Liver (tissue), 9 donors: ENCODE measurements around the gene ANKAR. TPM values are rescaled to one million over a fixed set of nuclear protein-coding genes. Genes with fewer than 3 reads are reported as not detected.

Source experiments
- DNase-seq: peaks from one replicate; pipeline ENCODE4 v3.0.0-alpha.2; 2017; ENCODE audit warnings: low spot score
- H3K27ac ChIP-seq, 2 donors: one replicate each; pipeline ENCODE4 v1.7.0; 2013; ENCODE audit warnings: inconsistent platforms in 2 of 2, low read length in 2 of 2, control low read depth in 1 of 2, low read depth in 1 of 2, mild to moderate bottlenecking in 1 of 2
- H3K27me3 ChIP-seq, 4 donors: one replicate each; pipeline versions ENCODE4 v1.6.1 to v1.7.0; 2013; ENCODE audit warnings: low read length in 3 of 4, inconsistent platforms in 1 of 4, mild to moderate bottlenecking in 1 of 4, moderate library complexity in 1 of 4; ENCODE audit not compliant: control insufficient read depth in 4 of 4, insufficient read depth in 4 of 4
- H3K36me3 ChIP-seq, 4 donors: one replicate each; pipeline versions ENCODE4 v1.6.1 to v1.7.0; 2013; ENCODE audit warnings: low read length in 3 of 4, mild to moderate bottlenecking in 3 of 4, low read depth in 1 of 4, moderate library complexity in 1 of 4; ENCODE audit not compliant: control insufficient read depth in 4 of 4, insufficient read depth in 3 of 4
- H3K4me1 ChIP-seq, 4 donors: one replicate each; pipeline versions ENCODE4 v1.6.1 to v1.7.0; 2013; ENCODE audit warnings: low read length in 3 of 4, mild to moderate bottlenecking in 3 of 4, moderate library complexity in 1 of 4; ENCODE audit not compliant: control insufficient read depth in 4 of 4, insufficient read depth in 4 of 4
- H3K4me3 ChIP-seq, 3 donors: one replicate each; pipeline versions ENCODE4 v1.6.1 to v1.7.0; 2013; ENCODE audit warnings: low read length in 3 of 3, control low read depth in 1 of 3, low read depth in 1 of 3, mild to moderate bottlenecking in 1 of 3
- H3K9ac ChIP-seq, 2 donors: one replicate each; pipeline ENCODE4 v1.7.0; 2013; ENCODE audit warnings: low read length in 2 of 2, mild to moderate bottlenecking in 2 of 2, moderate library complexity in 2 of 2, control low read depth in 1 of 2, low read depth in 1 of 2
- H3K9me3 ChIP-seq, 4 donors: one replicate each; pipeline versions ENCODE4 v1.6.1 to v1.7.0; 2013; ENCODE audit warnings: low read length in 3 of 4; ENCODE audit not compliant: control insufficient read depth in 4 of 4
- ATF3 ChIP-seq: IDR thresholded peaks from 2 replicates; pipeline ENCODE4 v1.6.1; 2016; ENCODE audit warnings: antibody characterized with exemption
- CTCF ChIP-seq: fragments of 150-350 bp; IDR thresholded peaks from 2 replicates; pipeline ENCODE4 v1.5.1; 2017; ENCODE audit warnings: improper control_type of control experiment, low read depth, low read length; ENCODE audit not compliant: missing input control
- EGR1 ChIP-seq, 2 donors: IDR thresholded peaks; 2 replicates each; pipeline ENCODE4 v1.6.1; 2016 to 2018; ENCODE audit warnings: antibody characterized with exemption in 2 of 2, low read depth in 2 of 2
- FOXA1 ChIP-seq: IDR thresholded peaks from 2 replicates; pipeline ENCODE4 v1.6.1; 2016; ENCODE audit warnings: antibody characterized with exemption
- FOXA2 ChIP-seq: IDR thresholded peaks from 2 replicates; pipeline ENCODE4 v1.6.1; 2016; ENCODE audit warnings: antibody characterized with exemption
- GABPA ChIP-seq, 2 donors: IDR thresholded peaks in 1 of 2; conservative IDR thresholded peaks in 1 of 2; 2 replicates each; pipeline ENCODE4 v1.6.1; 2016; ENCODE audit warnings: antibody characterized with exemption in 2 of 2, mild to moderate bottlenecking in 1 of 2, moderate library complexity in 1 of 2
- HNF4A ChIP-seq, 2 donors: conservative IDR thresholded peaks; 2 replicates each; pipeline ENCODE4 v1.6.1; 2016; ENCODE audit warnings: antibody characterized with exemption in 2 of 2, mild to moderate bottlenecking in 2 of 2
- HNF4G ChIP-seq: IDR thresholded peaks from 2 replicates; pipeline ENCODE4 v1.6.1; 2016; ENCODE audit warnings: antibody characterized with exemption
- JUND ChIP-seq, 2 donors: IDR thresholded peaks; 2 replicates each; pipeline ENCODE4 v1.6.1; 2016; ENCODE audit warnings: antibody characterized with exemption in 2 of 2
- MAX ChIP-seq: IDR thresholded peaks from 2 replicates; pipeline ENCODE4 v1.6.1; 2016; ENCODE audit warnings: antibody characterized with exemption
- NR2F2 ChIP-seq: IDR thresholded peaks from 2 replicates; pipeline ENCODE4 v1.6.1; 2016; ENCODE audit warnings: antibody characterized with exemption
- RAD21 ChIP-seq, 2 donors: IDR thresholded peaks; 2 replicates each; pipeline ENCODE4 v1.6.1; 2016; ENCODE audit warnings: antibody characterized with exemption in 2 of 2, mild to moderate bottlenecking in 2 of 2
- RXRA ChIP-seq, 2 donors: IDR thresholded peaks; 2 replicates each; pipeline ENCODE4 v1.6.1; 2017 to 2018; ENCODE audit warnings: antibody characterized with exemption in 2 of 2, mild to moderate bottlenecking in 1 of 2
- SP1 ChIP-seq: IDR thresholded peaks from 2 replicates; pipeline ENCODE4 v1.6.1; 2018; ENCODE audit warnings: antibody characterized with exemption, mild to moderate bottlenecking
- TAF1 ChIP-seq: conservative IDR thresholded peaks from 2 replicates; pipeline ENCODE4 v1.6.1; 2016; ENCODE audit warnings: antibody characterized with exemption, mild to moderate bottlenecking
- YY1 ChIP-seq: IDR thresholded peaks from 2 replicates; pipeline ENCODE4 v1.6.1; 2016; ENCODE audit warnings: antibody characterized with exemption, mild to moderate bottlenecking
- WGBS: extraction: QIAGEN DNeasy Blood & Tissue Kit; methylation state at CpG from one replicate; pipeline ENCODE4 v1.1.7; 2013; 5-methylcytosine and 5-hydroxymethylcytosine counted together
- polyA plus RNA-seq, 2 donors: library from polyadenylated mRNA; stranded (reverse) in 1 of 2; unstranded in 1 of 2; fragments of 200-250 nt in 1 of 2; fragments of >200 nt in 1 of 2; fragmentation: Nextera tagmentation in 1 of 2; extraction: Ambion mirVana in 1 of 2; gene quantifications; one replicate each; pipeline versions ENCODE4 v1.2.1 to v1.2.3, GENCODE V29; 2013 to 2015
- total RNA-seq, 2 donors: library from RNA; depleted of rRNA; stranded (reverse); fragments of >200 nt; gene quantifications; one replicate each; pipeline ENCODE4 v1.2.3, GENCODE V29; 2014
- TF ChIP-seq, protein P1 (sequence below): IDR thresholded peaks from 2 replicates; pipeline ENCODE4 v1.6.1; 2016; ENCODE audit warnings: antibody characterized with exemption, mild to moderate bottlenecking
- donor health status: healthy.
- donor health status: healthy.
- donor health status: healthy.
- donor health status: healthy.
- donor health status: healthy.

The ANKAR gene
- total and polyA plus RNA-seq, 4 donors, result 0.46 to 8.4 (median 4.3) TPM

DNA sequence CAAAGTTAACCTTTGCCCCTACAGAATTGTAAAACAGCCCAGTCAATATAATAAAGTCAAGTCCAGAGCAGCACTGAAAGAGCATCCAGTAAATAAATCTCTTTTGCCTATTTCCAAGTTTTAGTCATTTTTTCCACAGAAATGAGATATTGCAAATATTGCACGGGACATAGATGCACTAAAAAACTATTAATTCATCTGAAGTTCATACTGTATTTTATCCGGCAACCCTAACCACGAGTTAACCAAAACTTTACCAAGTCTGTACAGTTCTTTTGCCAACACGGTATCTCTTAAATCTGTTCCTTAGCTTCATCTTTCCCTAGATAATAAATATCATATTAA is 13.7 kb upstream of the ANKAR start:
- DNase-seq, result no peak
- no peak overlapping the region for H3K27ac ChIP-seq

DNA sequence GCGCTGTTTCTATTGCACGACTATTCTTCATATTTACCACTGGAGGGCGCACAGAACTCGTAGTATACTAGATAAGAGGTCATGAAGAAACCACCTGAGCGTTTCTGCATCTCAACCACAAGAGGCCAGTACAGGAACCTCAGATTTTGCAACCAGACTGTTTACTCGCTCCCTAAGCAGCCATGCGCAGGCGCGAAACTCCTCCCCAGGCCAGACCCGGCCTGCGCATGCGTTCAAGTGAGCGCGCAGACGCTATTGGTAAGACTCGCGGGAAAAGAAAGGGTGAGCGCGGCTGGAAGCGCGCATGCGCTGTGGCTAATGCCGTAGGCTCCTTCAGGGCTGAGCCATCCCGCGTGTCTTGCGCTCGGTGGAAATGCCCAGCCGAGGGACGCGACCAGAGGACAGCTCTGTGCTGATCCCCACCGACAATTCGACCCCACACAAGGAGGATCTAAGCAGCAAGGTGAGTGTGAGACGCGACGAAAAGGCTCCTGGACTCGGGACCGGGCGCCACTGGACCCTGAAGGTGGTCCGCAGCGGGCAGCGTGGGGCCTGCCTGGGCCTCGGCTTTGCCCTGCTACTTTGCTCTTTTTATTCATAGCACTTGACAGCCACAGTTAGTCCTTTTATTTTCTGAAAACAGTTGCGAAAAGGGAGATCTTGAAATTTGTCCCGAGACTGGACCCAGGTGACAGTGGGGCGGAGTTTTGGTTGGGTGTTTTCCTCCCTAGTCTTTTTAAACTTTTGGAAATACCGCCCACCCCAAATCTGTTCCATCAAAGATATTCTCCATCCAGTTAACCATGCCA is 13.1 kb upstream of the ANKAR start, which contains the start of gene ASNSD1:
Gene ASNSD1, plus strand, starts transcription at position 312 of the 809 bp plus-strand sequence. CDS start 4,674 bp downstream, outside the sequence.
- peak within 1 kb of the TSS; percentile 91 to 98 for H3K9ac ChIP-seq
- WGBS, result under 1% methylated on average over 46 of the region's 46 CpGs
- H3K27me3 ChIP-seq, result no peaks in the 10 kb centered on the region
- peaks cover 0 to under 1% (median 0%) of the 10 kb centered on the region in 4 donors for H3K36me3 ChIP-seq
- H3K4me1 ChIP-seq, result peaks cover 2 to 12% (median 10%) of the 10 kb centered on the region in 4 donors
- DNase-seq, result peak; percentile 97
- peak within 1 kb of the TSS; percentile 84 to 98 (median 94) for H3K4me3 ChIP-seq
- peak within 1 kb of the TSS; percentile 85 to 89 for H3K27ac ChIP-seq
- no peaks in the 10 kb centered on the region for H3K9me3 ChIP-seq
- peak; percentile 46 to 64 for TF ChIP-seq HNF4A (conservative IDR thresholded peaks at IDR 0.05)
- TF ChIP-seq FOXA1, result no peak
- no peak for TF ChIP-seq TAF1
- TF ChIP-seq, protein P1, sequence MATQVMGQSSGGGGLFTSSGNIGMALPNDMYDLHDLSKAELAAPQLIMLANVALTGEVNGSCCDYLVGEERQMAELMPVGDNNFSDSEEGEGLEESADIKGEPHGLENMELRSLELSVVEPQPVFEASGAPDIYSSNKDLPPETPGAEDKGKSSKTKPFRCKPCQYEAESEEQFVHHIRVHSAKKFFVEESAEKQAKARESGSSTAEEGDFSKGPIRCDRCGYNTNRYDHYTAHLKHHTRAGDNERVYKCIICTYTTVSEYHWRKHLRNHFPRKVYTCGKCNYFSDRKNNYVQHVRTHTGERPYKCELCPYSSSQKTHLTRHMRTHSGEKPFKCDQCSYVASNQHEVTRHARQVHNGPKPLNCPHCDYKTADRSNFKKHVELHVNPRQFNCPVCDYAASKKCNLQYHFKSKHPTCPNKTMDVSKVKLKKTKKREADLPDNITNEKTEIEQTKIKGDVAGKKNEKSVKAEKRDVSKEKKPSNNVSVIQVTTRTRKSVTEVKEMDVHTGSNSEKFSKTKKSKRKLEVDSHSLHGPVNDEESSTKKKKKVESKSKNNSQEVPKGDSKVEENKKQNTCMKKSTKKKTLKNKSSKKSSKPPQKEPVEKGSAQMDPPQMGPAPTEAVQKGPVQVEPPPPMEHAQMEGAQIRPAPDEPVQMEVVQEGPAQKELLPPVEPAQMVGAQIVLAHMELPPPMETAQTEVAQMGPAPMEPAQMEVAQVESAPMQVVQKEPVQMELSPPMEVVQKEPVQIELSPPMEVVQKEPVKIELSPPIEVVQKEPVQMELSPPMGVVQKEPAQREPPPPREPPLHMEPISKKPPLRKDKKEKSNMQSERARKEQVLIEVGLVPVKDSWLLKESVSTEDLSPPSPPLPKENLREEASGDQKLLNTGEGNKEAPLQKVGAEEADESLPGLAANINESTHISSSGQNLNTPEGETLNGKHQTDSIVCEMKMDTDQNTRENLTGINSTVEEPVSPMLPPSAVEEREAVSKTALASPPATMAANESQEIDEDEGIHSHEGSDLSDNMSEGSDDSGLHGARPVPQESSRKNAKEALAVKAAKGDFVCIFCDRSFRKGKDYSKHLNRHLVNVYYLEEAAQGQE, result no peak
- peak; percentile 80 for TF ChIP-seq YY1
- peak in 1 of 2 donors; percentile 74 for TF ChIP-seq GABPA (IDR thresholded peaks at IDR 0.05 in 1 of 2, conservative IDR thresholded peaks at IDR 0.05 in 1 of 2)
- peak; percentile 84 for TF ChIP-seq FOXA2
- peak; percentile 100 for TF ChIP-seq RAD21 (IDR thresholded peaks at IDR 0.05)
- TF ChIP-seq ATF3, result peak; percentile 23
- peak; percentile 100 for TF ChIP-seq CTCF
- no peak for TF ChIP-seq HNF4G
- TF ChIP-seq JUND (IDR thresholded peaks at IDR 0.05), result no peak
- no peak for TF ChIP-seq EGR1 (IDR thresholded peaks at IDR 0.05; ENCODE audit: low read depth in 2 of 2)
- TF ChIP-seq NR2F2, result peak; percentile 87
- peak; percentile 44 for TF ChIP-seq SP1
- peak; percentile 83 to 84 for TF ChIP-seq RXRA (IDR thresholded peaks at IDR 0.05)
- peak; percentile 80 for TF ChIP-seq MAX

More for the DNA sequence above, 13.7 kb upstream of the ANKAR start:
- Histone ChIP-seq H3K36me3 (no peaks in the 10 kb centered on the region), H3K9me3 (no peaks in the 10 kb centered on the region), H3K27me3 (no peaks in the 10 kb centered on the region), H3K4me1 (peaks cover 2 to 12% (median 10%) of the 10 kb centered on the region in 4 donors), H3K4me3 (no peak overlapping the region), H3K9ac (no peak overlapping the region)
- 18% methylated on average over 4 of the region's 4 CpGs for WGBS
- TF ChIP-seq SP1 (no peak), FOXA2 (no peak), GABPA (IDR thresholded peaks at IDR 0.05 in 1 of 2, conservative IDR thresholded peaks at IDR 0.05 in 1 of 2) (no peak), HNF4A (conservative IDR thresholded peaks at IDR 0.05) (no peak), RAD21 (IDR thresholded peaks at IDR 0.05) (no peak), FOXA1 (no peak), MAX (no peak), TAF1 (no peak), RXRA (IDR thresholded peaks at IDR 0.05) (no peak), JUND (IDR thresholded peaks at IDR 0.05) (no peak), YY1 (no peak)
- TF ChIP-seq, protein P1, result no peak
